WI38 (cell line): ENCODE measurements around the gene TNFRSF11A.
A peak's percentile ranks its signal among the peaks of the same experiment; 100 is the strongest.

Experiments used
- H3K4me3 ChIP-seq: 2 replicates; pipeline ENCODE4 v1.5.1; 2011; ENCODE audit warnings: low read depth, mild to moderate bottlenecking, control low read depth, low read length
- TF ChIP-seq, protein P1 (sequence below): IDR thresholded peaks from 2 replicates; pipeline ENCODE4 v1.5.1; 2012; ENCODE audit warnings: low read depth, mild to moderate bottlenecking, control low read depth, low read length

The TNFRSF11A gene

DNA sequence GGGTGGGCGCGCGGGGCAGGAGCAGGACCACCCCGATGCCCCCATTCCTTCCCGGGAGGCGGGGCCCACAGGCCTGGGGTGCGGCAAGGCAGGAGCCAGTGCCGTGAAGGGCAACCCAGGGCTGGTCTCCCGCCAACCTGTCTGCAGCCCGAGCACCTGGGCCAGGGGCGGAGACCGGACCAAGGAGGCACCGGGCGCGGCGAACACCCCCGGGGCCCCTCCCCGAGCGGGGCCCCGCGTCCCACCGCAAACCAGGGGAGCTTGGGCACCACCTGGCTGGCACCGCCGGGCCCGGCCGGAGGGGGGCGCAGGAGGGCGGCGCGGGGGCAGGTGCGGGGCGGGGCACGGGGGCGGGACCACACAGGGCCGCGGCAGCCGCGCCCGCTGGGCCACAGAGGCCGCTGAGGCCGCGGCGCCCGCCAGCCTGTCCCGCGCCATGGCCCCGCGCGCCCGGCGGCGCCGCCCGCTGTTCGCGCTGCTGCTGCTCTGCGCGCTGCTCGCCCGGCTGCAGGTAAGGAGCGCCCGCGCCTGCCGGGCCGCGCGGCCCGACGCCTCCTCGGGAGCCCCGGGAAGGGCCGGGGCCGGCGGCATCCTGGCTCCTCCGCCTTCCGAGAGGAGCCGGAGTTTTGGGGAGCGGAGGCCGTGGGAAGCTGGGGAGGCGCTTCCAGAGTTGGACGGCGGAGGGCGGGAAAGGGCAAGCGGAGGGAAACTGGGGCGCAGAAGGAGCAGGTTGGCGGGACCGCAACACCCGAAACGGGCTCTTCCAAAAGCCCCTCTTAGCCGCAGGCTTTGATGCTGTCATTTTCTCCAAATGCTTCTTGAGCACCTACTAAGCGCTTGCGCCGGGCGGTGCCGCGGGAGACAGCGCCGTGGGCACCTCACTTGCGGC lies at the start of gene TNFRSF11A:
TNFRSF11A (plus strand) TSS at position 394 of the 889 bp plus-strand sequence; CDS start at position 437, 43 bp downstream.
- H3K4me3 ChIP-seq = peak within 1 kb of the TSS; percentile 24
- TF ChIP-seq, protein P1, sequence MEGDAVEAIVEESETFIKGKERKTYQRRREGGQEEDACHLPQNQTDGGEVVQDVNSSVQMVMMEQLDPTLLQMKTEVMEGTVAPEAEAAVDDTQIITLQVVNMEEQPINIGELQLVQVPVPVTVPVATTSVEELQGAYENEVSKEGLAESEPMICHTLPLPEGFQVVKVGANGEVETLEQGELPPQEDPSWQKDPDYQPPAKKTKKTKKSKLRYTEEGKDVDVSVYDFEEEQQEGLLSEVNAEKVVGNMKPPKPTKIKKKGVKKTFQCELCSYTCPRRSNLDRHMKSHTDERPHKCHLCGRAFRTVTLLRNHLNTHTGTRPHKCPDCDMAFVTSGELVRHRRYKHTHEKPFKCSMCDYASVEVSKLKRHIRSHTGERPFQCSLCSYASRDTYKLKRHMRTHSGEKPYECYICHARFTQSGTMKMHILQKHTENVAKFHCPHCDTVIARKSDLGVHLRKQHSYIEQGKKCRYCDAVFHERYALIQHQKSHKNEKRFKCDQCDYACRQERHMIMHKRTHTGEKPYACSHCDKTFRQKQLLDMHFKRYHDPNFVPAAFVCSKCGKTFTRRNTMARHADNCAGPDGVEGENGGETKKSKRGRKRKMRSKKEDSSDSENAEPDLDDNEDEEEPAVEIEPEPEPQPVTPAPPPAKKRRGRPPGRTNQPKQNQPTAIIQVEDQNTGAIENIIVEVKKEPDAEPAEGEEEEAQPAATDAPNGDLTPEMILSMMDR = no peak

DNA sequence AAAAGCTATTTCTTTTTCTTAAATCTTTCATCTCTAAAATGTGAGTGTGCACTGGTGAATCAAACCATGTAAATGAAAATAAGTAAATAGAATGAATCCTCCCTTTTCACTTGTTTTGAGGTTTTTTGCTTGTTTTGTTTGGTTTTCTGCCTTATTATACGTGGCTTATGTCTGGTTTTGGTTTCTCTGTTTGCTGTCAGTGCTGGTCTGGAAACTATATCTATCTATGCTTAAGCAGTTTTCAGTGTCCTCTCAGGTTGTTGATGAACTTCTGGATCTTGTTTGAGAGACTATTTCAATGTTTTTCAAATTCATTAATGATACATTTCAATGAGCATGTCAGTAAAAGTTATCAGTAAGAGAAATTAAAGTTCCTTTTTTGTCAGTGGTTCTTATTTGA lies 48.1 kb upstream of the TNFRSF11A start:
- H3K4me3 ChIP-seq = no peak overlapping the region
- TF ChIP-seq, protein P1 = no peak

DNA sequence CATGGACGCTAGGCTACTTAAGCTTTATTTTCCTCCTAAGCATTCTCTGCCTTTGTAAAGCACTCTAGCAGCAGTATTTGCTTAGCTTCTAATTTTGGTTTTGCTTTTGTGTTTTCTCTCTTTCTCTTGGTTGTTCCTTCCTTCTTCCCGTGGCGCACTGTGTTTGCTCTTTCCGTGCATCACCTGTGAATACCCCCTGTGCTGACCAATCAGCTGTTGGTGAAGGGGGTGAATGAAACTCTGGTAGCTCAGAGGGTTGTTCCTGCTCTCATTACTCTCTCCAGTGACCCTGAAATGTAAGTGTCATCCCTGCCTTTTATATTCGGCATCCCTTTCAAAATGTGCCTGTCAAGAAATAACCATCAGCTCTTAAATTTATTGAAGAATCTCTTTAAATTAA lies 45.5 kb upstream of the TNFRSF11A start:
- TF ChIP-seq, protein P1 = no peak
- H3K4me3 ChIP-seq = no peak overlapping the region

DNA sequence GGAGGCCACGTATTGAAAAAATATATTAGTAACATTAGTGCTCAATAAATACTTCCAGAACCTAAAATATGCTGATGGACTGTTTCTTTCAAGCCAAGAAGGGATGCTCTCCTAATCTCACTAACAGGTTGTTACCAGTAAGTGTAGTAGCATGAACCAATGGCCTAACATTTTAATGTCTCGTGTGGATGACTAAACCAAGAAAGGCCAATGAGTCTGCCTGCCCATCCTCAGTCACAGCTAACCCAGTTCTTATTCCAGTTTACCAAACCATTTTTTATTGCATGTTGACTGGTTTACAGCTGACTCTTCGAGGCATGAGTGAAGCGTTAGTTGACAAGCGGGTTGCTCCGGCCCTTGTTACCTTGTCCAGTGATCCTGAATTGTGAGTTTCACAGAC lies 45.1 kb upstream of the TNFRSF11A start:
- no peak overlapping the region for H3K4me3 ChIP-seq
- TF ChIP-seq, protein P1 = no peak

DNA sequence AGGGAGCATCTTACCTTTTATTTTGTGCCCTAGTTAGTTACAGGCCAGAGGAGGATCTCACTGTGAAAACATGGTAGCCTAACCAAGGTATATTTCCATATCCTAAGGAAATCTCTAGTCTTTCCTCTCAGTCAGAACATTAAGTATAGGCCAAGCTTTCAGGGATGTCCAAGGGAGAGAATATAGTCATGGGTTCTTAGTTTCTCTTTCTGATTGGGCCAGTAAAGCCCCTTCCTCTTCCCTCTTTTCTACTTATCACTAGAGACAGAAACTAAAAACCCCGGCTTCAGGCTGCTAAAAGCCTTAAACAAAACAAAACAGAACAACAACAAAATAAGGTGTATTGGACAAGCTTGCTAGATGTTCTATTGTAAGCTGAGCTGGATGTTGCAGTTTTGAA lies 44.3 kb upstream of the TNFRSF11A start:
- TF ChIP-seq, protein P1 = no peak

DNA sequence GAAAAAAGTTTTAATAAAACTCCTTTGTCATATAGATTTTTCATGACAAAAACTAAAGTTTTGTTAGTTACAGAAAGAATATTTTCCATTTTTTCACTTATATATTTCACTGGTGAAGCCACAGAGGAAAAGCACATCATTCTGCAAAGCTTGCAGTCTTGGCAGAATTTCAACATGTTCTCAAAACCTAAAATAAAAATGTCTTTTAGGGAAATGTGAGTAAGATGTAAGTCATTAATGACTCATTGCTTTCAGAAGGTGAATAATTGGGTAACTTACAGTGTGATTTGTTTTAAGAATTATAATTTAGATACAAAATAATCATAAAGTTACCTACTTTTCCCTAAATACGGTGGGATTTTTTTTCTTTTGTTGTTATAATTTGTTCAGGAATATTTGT lies 43.4 kb upstream of the TNFRSF11A start:
- TF ChIP-seq, protein P1 = no peak
- no peak overlapping the region for H3K4me3 ChIP-seq

More for the DNA sequence above, 44.3 kb upstream of the TNFRSF11A start:
- no peak overlapping the region for H3K4me3 ChIP-seq

DNA sequence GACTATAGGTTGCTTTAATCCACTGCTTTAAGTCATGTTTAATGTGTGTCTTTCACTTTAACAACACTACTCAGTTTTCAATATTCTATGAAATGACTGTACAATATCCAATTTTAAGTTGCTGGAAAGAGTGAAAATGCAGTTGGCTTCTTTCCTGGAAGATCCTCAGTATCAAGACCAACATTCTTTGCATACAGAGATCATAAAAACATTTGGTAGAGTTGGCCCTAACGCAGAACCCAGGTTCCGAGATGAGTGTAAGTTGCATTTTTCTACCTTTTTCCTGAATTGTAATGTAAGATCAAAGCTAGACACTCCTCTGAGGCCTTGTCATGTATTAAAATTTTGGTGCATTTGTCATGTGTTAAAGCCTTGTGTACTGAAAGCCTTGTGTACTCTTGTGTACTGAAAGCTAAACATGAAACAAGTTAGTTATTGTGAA lies 42.9 kb upstream of the TNFRSF11A start:
- no peak overlapping the region for H3K4me3 ChIP-seq

More for the DNA sequence above, 42.9 kb upstream of the TNFRSF11A start:
- TF ChIP-seq, protein P1 = no peak
